SIG-M5 (cell line): Measurements from ENCODE around the gene IFNW1.
"Not testable (repeated sequence)": the region's sequence is repeated elsewhere in the genome, so short reads cannot be mapped to it uniquely, and the experiment has no call there.

Experiments used
- DNase-seq: peaks from one replicate; lab custom pipeline; 2025; lab: John Stamatoyannopoulos, UW

IFNW1 gene

GRCh38 chr9:21141427-21141882 lies at the start of gene IFNW1:
Gene IFNW1, minus strand, starts transcription at chr9:21141832. Its CDS starts 262 bp downstream, at chr9:21141570.
- no peak for DNase-seq

- DNase-seq: not testable (repeated sequence)
Observed at GRCh38 chr9:21187487-21187886, 45.9 kb upstream of the IFNW1 start, which contains the start of gene IFNA4. Gene IFNA4, minus strand, starts transcription at chr9:21187587. Its CDS starts 56 bp downstream, at chr9:21187531.

- not testable (repeated sequence) for DNase-seq
Observed at GRCh38 chr9:21182810-21183736, 41.4 kb upstream of the IFNW1 start.

- DNase-seq: no peak
Observed at GRCh38 chr9:21174671-21175070, 33.0 kb upstream of the IFNW1 start.

- DNase-seq: no peak
Observed at GRCh38 chr9:21172156-21172555, 30.5 kb upstream of the IFNW1 start.

- DNase-seq: no peak
Observed at GRCh38 chr9:21171351-21171750, 29.7 kb upstream of the IFNW1 start.

- not testable (repeated sequence) for DNase-seq
Observed at GRCh38 chr9:21166560-21166959, 24.9 kb upstream of the IFNW1 start, which contains the start of gene IFNA21. Gene IFNA21, minus strand, starts transcription at chr9:21166660. Its CDS starts 48 bp downstream, at chr9:21166612.

GRCh38 chr9:21165516-21165915 lies 23.9 kb upstream of the IFNW1 start:
- no peak for DNase-seq

- DNase-seq: peak; percentile 35
Observed at GRCh38 chr9:21160178-21160577, 18.5 kb upstream of the IFNW1 start.

GRCh38 chr9:21155501-21155900 lies 13.9 kb upstream of the IFNW1 start:
- DNase-seq: no peak

- no peak for DNase-seq
Observed at GRCh38 chr9:21154018-21154608, 12.5 kb upstream of the IFNW1 start.

- DNase-seq: no peak
Observed at GRCh38 chr9:21153336-21154017, 11.8 kb upstream of the IFNW1 start.

GRCh38 chr9:21144603-21145002 lies 3.0 kb upstream of the IFNW1 start:
- DNase-seq: no peak

- DNase-seq: no peak
Observed at GRCh38 chr9:21137020-21137419, 4.6 kb downstream of the IFNW1 start.

GRCh38 chr9:21135736-21136135 lies 5.9 kb downstream of the IFNW1 start:
- DNase-seq: no peak

GRCh38 chr9:21128186-21128585 lies 13.4 kb downstream of the IFNW1 start:
- not testable (repeated sequence) for DNase-seq

GRCh38 chr9:21121595-21122251 lies 19.9 kb downstream of the IFNW1 start:
- no peak for DNase-seq

GRCh38 chr9:21121079-21121478 lies 20.6 kb downstream of the IFNW1 start:
- DNase-seq: no peak

GRCh38 chr9:21119093-21119770 lies 22.4 kb downstream of the IFNW1 start:
- DNase-seq: peak; percentile 63

- no peak for DNase-seq
Observed at GRCh38 chr9:21114311-21114710, 27.3 kb downstream of the IFNW1 start.
